OCI-LY3 (cell line): Measurements from ENCODE around the gene EMID1.

Source experiments
- H2AFZ ChIP-seq: fragments of 200-600, 300-600 bp; shearing (Covaris generic); 2 replicates; pipeline ENCODE4 v1.6.0; 2014; ENCODE audit warnings: antibody characterized with exemption, low read depth, low read length
- H3K27ac ChIP-seq: fragments of 200-600, 300-600 bp; sonication (generic); 2 replicates; pipeline ENCODE4 v1.5.1; 2014; ENCODE audit warnings: mild to moderate bottlenecking, low read length, moderate library complexity, mixed read lengths
- H3K27me3 ChIP-seq: fragments of 200-600, 300-600 bp; sonication (generic); 2 replicates; pipeline ENCODE4 v1.6.1; 2014; ENCODE audit warnings: low read depth, low read length, mixed read lengths
- H3K36me3 ChIP-seq: fragments of 200-600, 300-600 bp; sonication (generic); replicated peaks from 2 replicates; pipeline ENCODE3; 2014; ENCODE audit warnings: low read depth, low read length, mixed read lengths
- H3K4me1 ChIP-seq: fragments of 300-600, 200-600 bp; sonication (generic); 2 replicates; pipeline ENCODE4 v1.6.1; 2014; ENCODE audit warnings: low read length, mixed read lengths
- H3K4me2 ChIP-seq: fragments of 200-600, 300-600 bp; sonication (generic); 2 replicates; pipeline ENCODE4 v1.6.1; 2014; ENCODE audit warnings: low read length, mixed read lengths
- H3K4me3 ChIP-seq: fragments of 300-600, 200-600 bp; sonication (generic); 2 replicates; pipeline ENCODE4 v1.5.1; 2014; ENCODE audit warnings: antibody characterized with exemption, mild to moderate bottlenecking, low read length, moderate library complexity
- H3K79me2 ChIP-seq: fragments of 300-600, 200-600 bp; shearing (Covaris generic); 2 replicates; pipeline ENCODE4 v1.6.1; 2014; ENCODE audit warnings: mild to moderate bottlenecking, low read length, mixed read lengths
- H3K9ac ChIP-seq: fragments of 300-600, 200-600 bp; shearing (Covaris generic); 2 replicates; pipeline ENCODE4 v1.6.0; 2014; ENCODE audit warnings: mild to moderate bottlenecking, low read length, moderate library complexity
- H3K9me3 ChIP-seq: fragments of 200-600, 300-600 bp; shearing (Covaris generic); 2 replicates; pipeline ENCODE4 v1.6.1; 2014; ENCODE audit warnings: low read length, mixed read lengths; ENCODE audit not compliant: insufficient read depth
- H4K20me1 ChIP-seq: fragments of 200-600, 300-600 bp; sonication (generic); 2 replicates; pipeline ENCODE4 v1.6.1; 2016; ENCODE audit warnings: low read length, mixed read lengths; ENCODE audit not compliant: insufficient read depth
- EZH2phosphoT487 ChIP-seq: fragments of 200-600 bp; shearing (Covaris generic); IDR thresholded peaks from 2 replicates; pipeline ENCODE4 v1.6.1; 2018; ENCODE audit warnings: antibody characterized with exemption, mixed run types, low read depth
- TF ChIP-seq, protein P1 (sequence below): fragments of 200-600, 300-600 bp; sonication (generic); IDR thresholded peaks from 2 replicates; pipeline ENCODE4 v1.5.1; 2014; ENCODE audit warnings: antibody characterized with exemption, low read length, low read depth

Gene EMID1

DNA sequence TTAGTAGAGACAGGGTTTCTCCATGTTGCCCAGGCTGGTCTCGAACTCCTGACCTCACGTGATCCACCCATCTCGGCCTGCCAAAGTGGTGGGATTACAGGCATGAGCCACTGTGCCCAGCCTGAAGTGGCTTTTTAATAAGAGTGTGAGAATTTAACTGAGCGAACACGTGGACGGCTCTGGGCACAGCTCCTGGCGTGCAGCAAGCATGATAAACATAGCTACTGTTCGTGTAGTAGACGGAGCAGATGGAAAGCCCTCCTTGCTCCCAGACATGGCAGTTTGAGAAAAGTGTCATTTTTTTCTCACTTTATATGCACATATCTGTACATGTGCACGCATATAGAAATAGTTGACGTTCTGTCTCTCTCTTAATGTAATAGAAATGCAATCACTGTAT, 7.0 kb downstream of the EMID1 start:
- TF ChIP-seq, protein P1, sequence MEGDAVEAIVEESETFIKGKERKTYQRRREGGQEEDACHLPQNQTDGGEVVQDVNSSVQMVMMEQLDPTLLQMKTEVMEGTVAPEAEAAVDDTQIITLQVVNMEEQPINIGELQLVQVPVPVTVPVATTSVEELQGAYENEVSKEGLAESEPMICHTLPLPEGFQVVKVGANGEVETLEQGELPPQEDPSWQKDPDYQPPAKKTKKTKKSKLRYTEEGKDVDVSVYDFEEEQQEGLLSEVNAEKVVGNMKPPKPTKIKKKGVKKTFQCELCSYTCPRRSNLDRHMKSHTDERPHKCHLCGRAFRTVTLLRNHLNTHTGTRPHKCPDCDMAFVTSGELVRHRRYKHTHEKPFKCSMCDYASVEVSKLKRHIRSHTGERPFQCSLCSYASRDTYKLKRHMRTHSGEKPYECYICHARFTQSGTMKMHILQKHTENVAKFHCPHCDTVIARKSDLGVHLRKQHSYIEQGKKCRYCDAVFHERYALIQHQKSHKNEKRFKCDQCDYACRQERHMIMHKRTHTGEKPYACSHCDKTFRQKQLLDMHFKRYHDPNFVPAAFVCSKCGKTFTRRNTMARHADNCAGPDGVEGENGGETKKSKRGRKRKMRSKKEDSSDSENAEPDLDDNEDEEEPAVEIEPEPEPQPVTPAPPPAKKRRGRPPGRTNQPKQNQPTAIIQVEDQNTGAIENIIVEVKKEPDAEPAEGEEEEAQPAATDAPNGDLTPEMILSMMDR, result no peak
- no peak for TF ChIP-seq EZH2phosphoT487
- Histone ChIP-seq H3K36me3 (no peaks in the 10 kb centered on the region), H3K79me2 (no peaks in the 10 kb centered on the region), H3K27me3 (peaks cover 57% of the 10 kb centered on the region), H3K9me3 (no peaks in the 10 kb centered on the region), H3K4me1 (peaks cover 9% of the 10 kb centered on the region; the same call in 1 of the 2 replicates), H3K4me2 (no peak overlapping the region), H3K9ac (no peak overlapping the region), H4K20me1 (no peaks in the 10 kb centered on the region), H3K27ac (no peak overlapping the region), H2AFZ (no peak overlapping the region), H3K4me3 (no peak overlapping the region)

DNA sequence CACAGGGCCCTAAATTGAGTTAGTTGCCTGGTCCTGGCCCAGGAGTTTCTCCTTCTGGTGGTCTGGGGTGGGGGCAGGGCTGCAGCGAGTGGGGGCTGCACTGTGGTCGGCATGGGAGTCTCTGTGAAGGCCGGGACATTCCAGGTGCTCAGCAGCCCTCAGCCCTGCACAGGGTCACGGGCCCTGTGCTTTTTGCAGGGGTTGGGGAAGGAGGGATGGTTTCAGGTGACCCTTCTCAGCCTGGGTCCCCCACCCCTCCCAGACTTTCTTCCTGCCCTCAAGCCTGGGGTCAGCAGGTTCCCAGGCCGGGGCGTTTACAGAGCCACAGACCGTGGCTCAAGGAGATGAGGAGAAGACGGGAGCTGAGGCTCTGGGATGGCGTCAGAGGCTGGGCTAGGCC, 7.8 kb downstream of the EMID1 start:
- no peak overlapping the region for H3K4me3 ChIP-seq
- H3K4me1 ChIP-seq, result peaks cover 9% of the 10 kb centered on the region; the same call in 1 of the 2 replicates
- no peak overlapping the region for H2AFZ ChIP-seq
- no peak overlapping the region for H3K4me2 ChIP-seq
- H3K27me3 ChIP-seq, result peaks cover 54% of the 10 kb centered on the region
- no peaks in the 10 kb centered on the region for H3K79me2 ChIP-seq
- no peaks in the 10 kb centered on the region for H4K20me1 ChIP-seq
- no peak overlapping the region for H3K9ac ChIP-seq
- no peak for TF ChIP-seq EZH2phosphoT487
- TF ChIP-seq, protein P1, result no peak
- no peak overlapping the region for H3K27ac ChIP-seq
- H3K9me3 ChIP-seq, result no peaks in the 10 kb centered on the region
- no peaks in the 10 kb centered on the region for H3K36me3 ChIP-seq

DNA sequence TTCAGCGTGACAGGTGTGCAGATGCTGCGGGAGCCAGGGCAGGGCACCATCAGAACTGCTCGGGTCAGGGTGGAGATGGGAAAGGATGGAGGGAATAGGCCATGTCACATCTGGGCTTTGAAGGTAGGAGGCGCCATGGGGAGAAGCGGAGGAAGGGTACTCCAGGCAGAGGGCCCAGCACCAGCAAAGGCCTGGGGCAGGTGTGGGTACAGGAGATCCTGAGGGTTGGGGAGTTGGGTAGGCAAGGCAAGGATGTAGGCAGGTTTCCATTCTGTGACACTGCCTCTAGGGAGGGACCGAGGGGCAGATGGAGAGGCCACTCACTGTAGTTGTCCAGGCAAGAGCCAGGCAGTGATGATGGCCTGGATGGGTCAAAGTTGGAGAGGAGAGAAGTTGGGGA, 8.5 kb downstream of the EMID1 start:
- H3K4me2 ChIP-seq, result no peak overlapping the region
- H3K9ac ChIP-seq, result no peak overlapping the region
- no peak overlapping the region for H3K27ac ChIP-seq
- H4K20me1 ChIP-seq, result no peaks in the 10 kb centered on the region
- no peaks in the 10 kb centered on the region for H3K36me3 ChIP-seq
- no peak overlapping the region for H2AFZ ChIP-seq
- peaks cover 9% of the 10 kb centered on the region; the same call in 1 of the 2 replicates for H3K4me1 ChIP-seq
- no peaks in the 10 kb centered on the region for H3K79me2 ChIP-seq
- H3K9me3 ChIP-seq, result no peaks in the 10 kb centered on the region
- TF ChIP-seq EZH2phosphoT487, result no peak
- TF ChIP-seq, protein P1, result no peak
- no peak overlapping the region for H3K4me3 ChIP-seq
- H3K27me3 ChIP-seq, result peaks cover 46% of the 10 kb centered on the region

DNA sequence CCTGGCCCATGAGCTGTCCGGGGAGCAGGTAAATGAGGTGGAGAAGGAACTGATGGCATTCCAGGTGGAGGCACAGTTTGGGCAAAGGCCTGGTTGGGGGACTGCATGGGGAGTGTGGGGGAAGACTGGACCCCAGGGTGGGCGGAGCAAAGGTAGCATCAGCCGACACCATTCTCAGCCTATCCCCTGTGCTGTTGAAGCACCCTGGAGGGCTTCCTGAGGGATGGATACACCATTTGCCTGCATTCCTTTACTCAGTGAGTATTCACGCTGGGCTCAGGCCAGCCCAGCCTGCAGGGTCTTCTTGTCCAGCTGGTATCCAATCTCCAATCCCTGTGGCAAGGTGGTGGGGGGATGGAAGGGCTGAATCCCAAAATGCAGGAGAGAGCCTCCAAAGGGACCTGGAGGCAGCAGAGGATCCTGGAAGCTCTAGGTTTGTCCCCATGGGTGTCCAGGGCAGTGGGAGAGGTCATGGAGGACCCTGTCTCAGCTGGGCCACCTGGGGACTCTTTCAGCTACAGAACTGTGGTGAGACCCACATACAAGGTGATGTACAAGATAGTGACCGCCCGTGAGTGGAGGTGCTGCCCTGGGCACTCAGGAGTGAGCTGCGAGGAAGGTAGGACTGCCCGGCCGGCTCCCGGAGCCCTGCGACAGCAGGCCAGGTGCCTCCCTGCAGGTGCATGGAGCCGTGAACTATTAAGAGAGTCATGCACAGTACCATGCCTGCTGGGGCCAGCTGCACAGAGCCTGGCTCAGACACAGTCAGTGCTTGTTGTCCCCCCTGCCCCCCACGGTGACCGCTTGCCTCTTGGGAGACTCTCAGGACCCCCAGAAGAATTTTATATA, 9.5 kb downstream of the EMID1 start:
- peak overlapping the region; percentile 7; the same call in 1 of the 2 replicates for H3K4me2 ChIP-seq
- H4K20me1 ChIP-seq, result no peaks in the 10 kb centered on the region
- TF ChIP-seq, protein P1, result no peak
- no peak for TF ChIP-seq EZH2phosphoT487
- H3K4me1 ChIP-seq, result peaks cover 9% of the 10 kb centered on the region; the same call in 1 of the 2 replicates
- peaks cover 45% of the 10 kb centered on the region for H3K27me3 ChIP-seq
- H2AFZ ChIP-seq, result no peak overlapping the region
- no peaks in the 10 kb centered on the region for H3K36me3 ChIP-seq
- H3K9me3 ChIP-seq, result no peaks in the 10 kb centered on the region
- H3K9ac ChIP-seq, result no peak overlapping the region
- H3K27ac ChIP-seq, result no peak overlapping the region
- no peak overlapping the region for H3K4me3 ChIP-seq
- no peaks in the 10 kb centered on the region for H3K79me2 ChIP-seq
